GM04503 (cell line): ENCODE data around the gene HAND1.
A peak's percentile ranks its signal among the peaks of the same experiment; 100 is the strongest.

ENCODE experiments used
- DNase-seq: peaks from one replicate; pipeline ENCODE4 v3.0.0-alpha.2; 2012; ENCODE audit warnings: low read depth

Gene HAND1

GRCh38 chr5:154455585-154455984, 22.4 kb downstream of the HAND1 start:
- DNase-seq: no peak

GRCh38 chr5:154451957-154452356, 26.1 kb downstream of the HAND1 start:
- no peak for DNase-seq

- DNase-seq: no peak
Measured at GRCh38 chr5:154449786-154450185, 28.2 kb downstream of the HAND1 start.

GRCh38 chr5:154447089-154447725, 30.8 kb downstream of the HAND1 start:
- DNase-seq: no peak

- no peak for DNase-seq
Measured at GRCh38 chr5:154446195-154447088, 31.6 kb downstream of the HAND1 start.

- peak; percentile 74 for DNase-seq
Measured at GRCh38 chr5:154445422-154446194, 32.4 kb downstream of the HAND1 start, which contains the start of gene SAP30L. SAP30L (plus strand) TSS chr5:154445997; CDS start chr5:154446605, 608 bp downstream.

- DNase-seq: no peak
Measured at GRCh38 chr5:154444556-154445421, 33.2 kb downstream of the HAND1 start.

GRCh38 chr5:154442801-154443200, 35.2 kb downstream of the HAND1 start:
- no peak for DNase-seq

GRCh38 chr5:154440540-154440939, 37.5 kb downstream of the HAND1 start:
- no peak for DNase-seq

GRCh38 chr5:154437281-154437965, 40.6 kb downstream of the HAND1 start:
- no peak for DNase-seq

- DNase-seq: no peak
Measured at GRCh38 chr5:154435226-154435625, 42.8 kb downstream of the HAND1 start.

GRCh38 chr5:154430961-154431630, 46.9 kb downstream of the HAND1 start:
- DNase-seq: no peak

GRCh38 chr5:154430466-154430865, 47.6 kb downstream of the HAND1 start:
- no peak for DNase-seq

- DNase-seq: no peak
Measured at GRCh38 chr5:154429341-154429740, 48.7 kb downstream of the HAND1 start.

- no peak for DNase-seq
Measured at GRCh38 chr5:154428208-154428607, 49.8 kb downstream of the HAND1 start.
